ENCODE data around the gene CPA5.

The CPA5 gene

GRCh38 chr7:130398526-130399090 is 54.0 kb downstream of the CPA5 start:
- Histone ChIP-seq H3K4me1 (ENCODE audit: control insufficient read depth, insufficient read depth, low read length) (no peaks in the 10 kb centered on the region), H3K4me3 (ENCODE audit: low read length) (no peak overlapping the region), H3K9ac (ENCODE audit: low read length) (no peak overlapping the region), H3K36me3 (ENCODE audit: control insufficient read depth, insufficient read depth, low read length) (no peaks in the 10 kb centered on the region), H3K9me3 (ENCODE audit: control insufficient read depth, low read length) (no peaks in the 10 kb centered on the region), H3K27me3 (ENCODE audit: control insufficient read depth, insufficient read depth, low read length) (no peaks in the 10 kb centered on the region)

- no peaks in the 10 kb centered on the region for H3K9me3 ChIP-seq (ENCODE audit: control insufficient read depth, low read length)
- H3K9ac ChIP-seq (ENCODE audit: low read length), result no peak overlapping the region
- H3K27me3 ChIP-seq (ENCODE audit: control insufficient read depth, insufficient read depth, low read length), result no peaks in the 10 kb centered on the region
- H3K4me3 ChIP-seq (ENCODE audit: low read length), result no peak overlapping the region
- no peaks in the 10 kb centered on the region for H3K4me1 ChIP-seq (ENCODE audit: control insufficient read depth, insufficient read depth, low read length)
- no peaks in the 10 kb centered on the region for H3K36me3 ChIP-seq (ENCODE audit: control insufficient read depth, insufficient read depth, low read length)
Measured at GRCh38 chr7:130400120-130400572, 55.5 kb downstream of the CPA5 start.

- H3K27me3 ChIP-seq (ENCODE audit: control insufficient read depth, insufficient read depth, low read length), result no peaks in the 10 kb centered on the region
- no peaks in the 10 kb centered on the region for H3K4me1 ChIP-seq (ENCODE audit: control insufficient read depth, insufficient read depth, low read length)
- H3K36me3 ChIP-seq (ENCODE audit: control insufficient read depth, insufficient read depth, low read length), result no peaks in the 10 kb centered on the region
- H3K9me3 ChIP-seq (ENCODE audit: control insufficient read depth, low read length), result no peaks in the 10 kb centered on the region
- no peak overlapping the region for H3K4me3 ChIP-seq (ENCODE audit: low read length)
- H3K9ac ChIP-seq (ENCODE audit: low read length), result no peak overlapping the region
Measured at GRCh38 chr7:130401101-130401500, 56.5 kb downstream of the CPA5 start.

GRCh38 chr7:130401578-130401977 is 57.0 kb downstream of the CPA5 start:
- Histone ChIP-seq H3K4me1 (ENCODE audit: control insufficient read depth, insufficient read depth, low read length) (no peaks in the 10 kb centered on the region), H3K4me3 (ENCODE audit: low read length) (no peak overlapping the region), H3K9me3 (ENCODE audit: control insufficient read depth, low read length) (no peaks in the 10 kb centered on the region), H3K36me3 (ENCODE audit: control insufficient read depth, insufficient read depth, low read length) (no peaks in the 10 kb centered on the region), H3K27me3 (ENCODE audit: control insufficient read depth, insufficient read depth, low read length) (no peaks in the 10 kb centered on the region), H3K9ac (ENCODE audit: low read length) (no peak overlapping the region)

- H3K9me3 ChIP-seq (ENCODE audit: control insufficient read depth, low read length), result no peaks in the 10 kb centered on the region
- H3K27me3 ChIP-seq (ENCODE audit: control insufficient read depth, insufficient read depth, low read length), result no peaks in the 10 kb centered on the region
- no peaks in the 10 kb centered on the region for H3K36me3 ChIP-seq (ENCODE audit: control insufficient read depth, insufficient read depth, low read length)
- H3K4me3 ChIP-seq (ENCODE audit: low read length), result no peak overlapping the region
- H3K4me1 ChIP-seq (ENCODE audit: control insufficient read depth, insufficient read depth, low read length), result no peaks in the 10 kb centered on the region
- no peak overlapping the region for H3K9ac ChIP-seq (ENCODE audit: low read length)
Measured at GRCh38 chr7:130405003-130405402, 60.4 kb downstream of the CPA5 start.

GRCh38 chr7:130409067-130409711 is 64.6 kb downstream of the CPA5 start:
- Histone ChIP-seq H3K9me3 (ENCODE audit: control insufficient read depth, low read length) (no peaks in the 10 kb centered on the region), H3K4me1 (ENCODE audit: control insufficient read depth, insufficient read depth, low read length) (no peaks in the 10 kb centered on the region), H3K36me3 (ENCODE audit: control insufficient read depth, insufficient read depth, low read length) (no peaks in the 10 kb centered on the region), H3K4me3 (ENCODE audit: low read length) (no peak overlapping the region), H3K27me3 (ENCODE audit: control insufficient read depth, insufficient read depth, low read length) (no peaks in the 10 kb centered on the region), H3K9ac (ENCODE audit: low read length) (no peak overlapping the region)

- Histone ChIP-seq H3K27me3 (ENCODE audit: control insufficient read depth, insufficient read depth, low read length) (no peaks in the 10 kb centered on the region), H3K4me3 (ENCODE audit: low read length) (no peak overlapping the region), H3K36me3 (ENCODE audit: control insufficient read depth, insufficient read depth, low read length) (no peaks in the 10 kb centered on the region), H3K4me1 (ENCODE audit: control insufficient read depth, insufficient read depth, low read length) (no peaks in the 10 kb centered on the region), H3K9ac (ENCODE audit: low read length) (no peak overlapping the region), H3K9me3 (ENCODE audit: control insufficient read depth, low read length) (no peaks in the 10 kb centered on the region)
Measured at GRCh38 chr7:130409712-130410072, 65.1 kb downstream of the CPA5 start.

- Histone ChIP-seq H3K4me3 (ENCODE audit: low read length) (no peak overlapping the region), H3K9ac (ENCODE audit: low read length) (no peak overlapping the region), H3K4me1 (ENCODE audit: control insufficient read depth, insufficient read depth, low read length) (no peaks in the 10 kb centered on the region), H3K36me3 (ENCODE audit: control insufficient read depth, insufficient read depth, low read length) (no peaks in the 10 kb centered on the region), H3K9me3 (ENCODE audit: control insufficient read depth, low read length) (no peaks in the 10 kb centered on the region), H3K27me3 (ENCODE audit: control insufficient read depth, insufficient read depth, low read length) (no peaks in the 10 kb centered on the region)
Measured at GRCh38 chr7:130410868-130411541, 66.4 kb downstream of the CPA5 start.

- Histone ChIP-seq H3K27me3 (ENCODE audit: control insufficient read depth, insufficient read depth, low read length) (no peaks in the 10 kb centered on the region), H3K4me3 (ENCODE audit: low read length) (no peak overlapping the region), H3K9me3 (ENCODE audit: control insufficient read depth, low read length) (no peaks in the 10 kb centered on the region), H3K4me1 (ENCODE audit: control insufficient read depth, insufficient read depth, low read length) (no peaks in the 10 kb centered on the region), H3K36me3 (ENCODE audit: control insufficient read depth, insufficient read depth, low read length) (no peaks in the 10 kb centered on the region), H3K9ac (ENCODE audit: low read length) (no peak overlapping the region)
Measured at GRCh38 chr7:130413201-130413600, 68.6 kb downstream of the CPA5 start.

- Histone ChIP-seq H3K4me3 (ENCODE audit: low read length) (no peak overlapping the region), H3K36me3 (ENCODE audit: control insufficient read depth, insufficient read depth, low read length) (no peaks in the 10 kb centered on the region)
Measured at GRCh38 chr7:130415006-130415405, 70.4 kb downstream of the CPA5 start.

GRCh38 chr7:130417213-130417612 is 72.6 kb downstream of the CPA5 start:
- H3K4me1 ChIP-seq (ENCODE audit: control insufficient read depth, insufficient read depth, low read length), result no peaks in the 10 kb centered on the region
- H3K27me3 ChIP-seq (ENCODE audit: control insufficient read depth, insufficient read depth, low read length), result no peaks in the 10 kb centered on the region
- H3K36me3 ChIP-seq (ENCODE audit: control insufficient read depth, insufficient read depth, low read length), result no peaks in the 10 kb centered on the region
- no peak overlapping the region for H3K4me3 ChIP-seq (ENCODE audit: low read length)
- H3K9ac ChIP-seq (ENCODE audit: low read length), result no peak overlapping the region
- no peaks in the 10 kb centered on the region for H3K9me3 ChIP-seq (ENCODE audit: control insufficient read depth, low read length)

More at GRCh38 chr7:130415006-130415405, 70.4 kb downstream of the CPA5 start:
- Histone ChIP-seq H3K27me3 (ENCODE audit: control insufficient read depth, insufficient read depth, low read length) (no peaks in the 10 kb centered on the region), H3K9ac (ENCODE audit: low read length) (no peak overlapping the region), H3K4me1 (ENCODE audit: control insufficient read depth, insufficient read depth, low read length) (no peaks in the 10 kb centered on the region), H3K9me3 (ENCODE audit: control insufficient read depth, low read length) (no peaks in the 10 kb centered on the region)

GRCh38 chr7:130418306-130418705 is 73.7 kb downstream of the CPA5 start:
- Histone ChIP-seq H3K9ac (ENCODE audit: low read length) (no peak overlapping the region), H3K9me3 (ENCODE audit: control insufficient read depth, low read length) (no peaks in the 10 kb centered on the region), H3K4me3 (ENCODE audit: low read length) (no peak overlapping the region), H3K27me3 (ENCODE audit: control insufficient read depth, insufficient read depth, low read length) (no peaks in the 10 kb centered on the region), H3K4me1 (ENCODE audit: control insufficient read depth, insufficient read depth, low read length) (no peaks in the 10 kb centered on the region), H3K36me3 (ENCODE audit: control insufficient read depth, insufficient read depth, low read length) (no peaks in the 10 kb centered on the region)
